Endothelial cell of umbilical vein (primary cell): ENCODE results near the gene PAIP2B. TPM values are rescaled to one million over a fixed set of nuclear protein-coding genes. Genes with fewer than 3 reads are reported as not detected.

Experiments
- BruUV-seq: library from RNA; stranded (reverse); fragments of 400-500 nt; replicated peaks from 2 replicates; lab custom pipeline; 2021; lab: Mats Ljungman, UMichigan
- CTCF ChIA-PET: fragments of 300-600, 350-600 bp; sonication (Branson Sonifier 250); formaldehyde crosslinking; loops from one replicate; lab custom pipeline; 2021; ENCODE audit warnings: antibody characterized with exemption, inconsistent platforms; lab: Charles Lee
- POLR2A ChIA-PET: fragments of 300-600, 350-600 bp; sonication (Branson Sonifier 250); formaldehyde crosslinking; loops from one replicate; lab custom pipeline; 2021; ENCODE audit warnings: antibody characterized with exemption, inconsistent platforms; lab: Charles Lee
- DNase-seq: peaks from one replicate; pipeline ENCODE4 v3.0.0-alpha.2; 2011; ENCODE audit warnings: low read depth, low spot score
- FAIRE-seq: peaks from 2 replicates; lab custom pipeline; 2011; peaks lifted over from hg19 to GRCh38; lab: Jason Lieb, UNC
- H2AFZ ChIP-seq: 2 replicates; pipeline ENCODE4 v1.6.0; 2012; ENCODE audit warnings: low read depth, low read length, control low read depth, inconsistent platforms
- H3K27ac ChIP-seq: 2 replicates; pipeline ENCODE4 v1.5.1; 2011; ENCODE audit warnings: low read depth, mild to moderate bottlenecking, control low read depth, low read length, moderate library complexity; ENCODE audit not compliant: insufficient read depth
- H3K27me3 ChIP-seq, 2 experiments: 2 replicates each; pipeline versions ENCODE4 v1.6.0 to v1.6.1; 2011; ENCODE audit warnings: low read length in 2 of 2, mixed read lengths in 1 of 2; ENCODE audit not compliant: control insufficient read depth in 2 of 2, insufficient read depth in 2 of 2
- H3K36me3 ChIP-seq, 2 experiments: 2 replicates in 1 of 2; 3 replicates in 1 of 2; pipeline ENCODE4 v1.5.1; 2011; ENCODE audit warnings: low read length in 2 of 2, mild to moderate bottlenecking in 1 of 2, moderate library complexity in 1 of 2; ENCODE audit not compliant: control insufficient read depth in 2 of 2, insufficient read depth in 2 of 2; ENCODE audit errors: extremely low read depth in 1 of 2
- H3K4me1 ChIP-seq: 3 replicates; pipeline ENCODE4 v1.5.1; 2011; ENCODE audit warnings: mild to moderate bottlenecking, low read length; ENCODE audit not compliant: control insufficient read depth, insufficient read depth; ENCODE audit errors: extremely low read depth
- H3K4me2 ChIP-seq: 2 replicates; pipeline ENCODE4 v1.6.1; 2011; ENCODE audit warnings: low read length, control low read depth, mixed read lengths; ENCODE audit not compliant: insufficient read depth
- H3K4me3 ChIP-seq, 3 experiments: fragments of 200-600 bp in 1 of 3; sonication (generic), shearing (Covaris generic) in 1 of 3; replicated peaks in 1 of 3; 2 replicates each; pipeline ENCODE4 v1.5.1; 2011 to 2016; ENCODE audit warnings: control low read depth in 3 of 3, low read length in 3 of 3, mild to moderate bottlenecking in 2 of 3, inconsistent platforms in 1 of 3, low read depth in 1 of 3, moderate library complexity in 1 of 3; ENCODE audit not compliant: insufficient read depth in 1 of 3
- H3K79me2 ChIP-seq: 2 replicates; pipeline ENCODE4 v1.6.0; 2012; ENCODE audit warnings: low read length, inconsistent platforms; ENCODE audit not compliant: control insufficient read depth, insufficient read depth
- H3K9ac ChIP-seq: replicated peaks from 2 replicates; pipeline ENCODE3; 2011; ENCODE audit warnings: low read length, control low read depth; ENCODE audit not compliant: insufficient read depth; ENCODE audit errors: extremely low read depth
- H3K9me1 ChIP-seq: replicated peaks from 3 replicates; pipeline ENCODE4 v1.6.0; 2011; ENCODE audit warnings: mild to moderate bottlenecking, low read length; ENCODE audit not compliant: control insufficient read depth, insufficient read depth; ENCODE audit errors: extremely low read depth
- H3K9me3 ChIP-seq: replicated peaks from 2 replicates; pipeline ENCODE4 v1.5.1; 2012; ENCODE audit warnings: low read length, inconsistent platforms; ENCODE audit not compliant: control insufficient read depth, insufficient read depth
- H4K20me1 ChIP-seq: replicated peaks from 2 replicates; pipeline ENCODE3; 2011; ENCODE audit warnings: mild to moderate bottlenecking, low read length; ENCODE audit not compliant: control insufficient read depth, insufficient read depth; ENCODE audit errors: extremely low read depth
- CTCF ChIP-seq, 2 donors: IDR thresholded peaks; 1 replicate in 1 of 2; 2 replicates in 1 of 2; pipeline ENCODE4 v1.5.1; 2011; ENCODE audit warnings: low read length in 2 of 2, mild to moderate bottlenecking in 2 of 2, moderate library complexity in 2 of 2, control low read depth in 1 of 2, inconsistent platforms in 1 of 2, low read depth in 1 of 2; ENCODE audit not compliant: insufficient read depth in 1 of 2; ENCODE audit errors: extremely low read depth in 1 of 2
- FOS ChIP-seq: IDR thresholded peaks from 2 replicates; pipeline ENCODE4 v1.6.1; 2011; ENCODE audit warnings: mild to moderate bottlenecking, low read length, moderate library complexity, borderline replicate concordance; ENCODE audit not compliant: insufficient read depth
- GATA2 ChIP-seq: IDR thresholded peaks from 2 replicates; pipeline ENCODE4 v1.7.0; 2011; ENCODE audit warnings: low read depth, mild to moderate bottlenecking, moderate library complexity, mixed read lengths, low read length; ENCODE audit not compliant: insufficient read length, insufficient read depth
- JUN ChIP-seq: IDR thresholded peaks from 2 replicates; pipeline ENCODE4 v1.6.1; 2011; ENCODE audit warnings: borderline replicate concordance, low read depth; ENCODE audit not compliant: insufficient read length, insufficient read depth
- MYC ChIP-seq: IDR thresholded peaks from one replicate; pipeline ENCODE4 v1.6.1; 2011; ENCODE audit warnings: mild to moderate bottlenecking, low read depth, low read length
- POLR2A ChIP-seq: IDR thresholded peaks from 2 replicates; pipeline ENCODE4 v1.6.1; 2012; ENCODE audit warnings: low read depth, mild to moderate bottlenecking, control low read depth, low read length
- POLR2AphosphoS5 ChIP-seq: IDR thresholded peaks from 2 replicates; pipeline ENCODE4 v1.6.1; 2012; ENCODE audit warnings: low read depth, mild to moderate bottlenecking, control low read depth, low read length, moderate library complexity; ENCODE audit not compliant: insufficient read depth
- dilution Hi-C: fragments of 300-500 bp; cut with MboI; formaldehyde crosslinking; loops from one replicate; pipeline ENCODE4 v1.15.0; 2019; ENCODE audit warnings: low sequenced_read_pairs; ENCODE audit not compliant: extremely low pct_ligation_motif_present
- intact Hi-C: fragments of 100-400 bp; cut with micrococcal nuclease; formaldehyde crosslinking; loops from one replicate; pipeline ENCODE4 v1.10.0; 2022
- polyA plus RNA-seq, 4 experiments: library from polyadenylated mRNA; depleted of rRNA in 3 of 4; stranded (reverse) in 3 of 4; unstranded in 1 of 4; fragments of >200 nt; gene quantifications; 2 replicates each; pipeline versions ENCODE4 v1.2.1 to v1.2.3, GENCODE V29; 2011 to 2012; ENCODE audit warnings: missing spikeins in 1 of 4
- total RNA-seq: library from RNA; stranded (reverse); gene quantifications from 2 replicates; pipeline ENCODE4 v1.2.3, GENCODE V29; 2021

PAIP2B gene
- total and polyA plus RNA-seq, 2 donors (not counting 3 experiments of a cell fraction or from before 2014, with no cell fraction given): 0.21 to 0.62 TPM

GRCh38 chr2:71191570-71191943, 35.3 kb downstream of the PAIP2B start:
- POLR2A ChIA-PET: no interaction called here
- BruUV-seq: no TSS peak
- intact Hi-C loops: no loop called here

More at GRCh38 chr2:71191570-71191943, 35.3 kb downstream of the PAIP2B start:
- H3K36me3 ChIP-seq: no peaks in the 10 kb centered on the region
- TF ChIP-seq JUN (no peak), CTCF (IDR thresholded peaks at IDR 0.05; ENCODE audit: extremely low read depth in 1 of 2, insufficient read depth in 1 of 2, low read depth in 1 of 2, low read length in 2 of 2) (no peak), POLR2AphosphoS5 (no peak), GATA2 (no peak), FOS (no peak), MYC (no peak), POLR2A (no peak)
- CTCF ChIA-PET: interaction anchor here (1.0 to 3.1 kb wide), 5 partner anchors 19 to 91 kb away, joined by 3 to 20 read pairs (median 5); partner anchors contain the start of gene PAIP2B
- DNase-seq (no peak), FAIRE-seq (no peak)
- no peak overlapping the region for H2AFZ ChIP-seq
- no peaks in the 10 kb centered on the region for H3K9me1 ChIP-seq
- no peaks in the 10 kb centered on the region for H3K4me1 ChIP-seq
- no peak overlapping the region for H3K9ac ChIP-seq
- H3K4me3 ChIP-seq: no peak overlapping the region
- no peak overlapping the region for H3K4me2 ChIP-seq
- dilution Hi-C loops: no loop called here
- H3K27me3 ChIP-seq: peaks cover 8 to 12% of the 10 kb centered on the region in 2 experiments
- no peak overlapping the region for H3K27ac ChIP-seq
- no peaks in the 10 kb centered on the region for H4K20me1 ChIP-seq
- H3K79me2 ChIP-seq: no peaks in the 10 kb centered on the region
- H3K9me3 ChIP-seq: no peaks in the 10 kb centered on the region
